ENCODE measurements around the gene ZNRF4.

Gene ZNRF4

GRCh38 chr19:5452594-5453565, 2.3 kb upstream of the ZNRF4 start:
- H3K9me3 Mint-ChIP-seq: peaks cover 9% of the 10 kb centered on the region

GRCh38 chr19:5454743-5455142, 474 bp upstream of the ZNRF4 start:
- Mint-ChIP-seq H3K9me3 (peaks cover 9% of the 10 kb centered on the region), H3K36me3 (ENCODE audit: low read depth) (no peaks in the 10 kb centered on the region), H3K4me3 (no peak overlapping the region), H3K4me1 (ENCODE audit: low read depth) (no peaks in the 10 kb centered on the region), H3K27me3 (ENCODE audit: low read depth) (no peaks in the 10 kb centered on the region), H3K27ac (no peak overlapping the region)

More at GRCh38 chr19:5452594-5453565, 2.3 kb upstream of the ZNRF4 start:
- Mint-ChIP-seq H3K27ac (no peak overlapping the region), H3K27me3 (ENCODE audit: low read depth) (no peaks in the 10 kb centered on the region), H3K4me3 (no peak overlapping the region), H3K4me1 (ENCODE audit: low read depth) (no peaks in the 10 kb centered on the region), H3K36me3 (ENCODE audit: low read depth) (no peaks in the 10 kb centered on the region)

DNA sequence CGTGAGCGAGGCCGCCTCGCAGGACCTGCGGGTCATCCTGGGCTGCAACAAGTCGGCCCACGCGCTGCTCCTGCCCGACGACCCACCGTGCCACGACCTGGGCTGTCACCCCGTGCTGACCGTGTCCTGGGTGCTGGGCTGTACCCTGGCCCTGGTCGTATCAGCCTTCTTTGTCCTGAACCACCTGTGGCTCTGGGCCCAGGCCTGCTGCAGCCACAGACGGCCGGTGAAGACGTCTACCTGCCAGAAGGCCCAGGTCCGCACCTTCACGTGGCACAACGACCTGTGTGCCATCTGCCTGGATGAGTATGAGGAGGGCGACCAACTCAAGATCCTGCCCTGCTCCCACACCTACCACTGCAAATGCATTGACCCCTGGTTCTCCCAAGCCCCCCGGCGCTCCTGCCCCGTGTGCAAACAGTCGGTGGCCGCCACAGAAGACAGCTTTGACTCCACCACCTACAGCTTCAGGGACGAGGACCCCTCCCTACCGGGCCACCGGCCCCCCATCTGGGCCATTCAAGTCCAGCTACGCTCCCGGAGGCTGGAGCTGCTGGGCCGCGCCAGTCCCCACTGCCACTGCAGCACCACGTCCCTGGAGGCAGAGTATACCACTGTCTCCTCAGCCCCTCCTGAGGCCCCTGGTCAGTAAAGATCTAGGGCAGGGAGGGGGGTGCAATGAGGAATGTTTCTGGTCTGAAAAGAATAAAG, 1.1 kb downstream of the ZNRF4 start:
- Mint-ChIP-seq H3K9me3 (peaks cover 9% of the 10 kb centered on the region), H3K36me3 (ENCODE audit: low read depth) (no peaks in the 10 kb centered on the region), H3K4me1 (ENCODE audit: low read depth) (no peaks in the 10 kb centered on the region), H3K27me3 (ENCODE audit: low read depth) (no peaks in the 10 kb centered on the region), H3K4me3 (no peak overlapping the region), H3K27ac (no peak overlapping the region)

- H3K36me3 Mint-ChIP-seq (ENCODE audit: low read depth): no peaks in the 10 kb centered on the region
- no peaks in the 10 kb centered on the region for H3K4me1 Mint-ChIP-seq (ENCODE audit: low read depth)
- H3K4me3 Mint-ChIP-seq: no peak overlapping the region
- H3K9me3 Mint-ChIP-seq: peaks cover 9% of the 10 kb centered on the region
- H3K27me3 Mint-ChIP-seq (ENCODE audit: low read depth): no peaks in the 10 kb centered on the region
- no peak overlapping the region for H3K27ac Mint-ChIP-seq
Measured at GRCh38 chr19:5456841-5457200, 1.6 kb downstream of the ZNRF4 start.

DNA sequence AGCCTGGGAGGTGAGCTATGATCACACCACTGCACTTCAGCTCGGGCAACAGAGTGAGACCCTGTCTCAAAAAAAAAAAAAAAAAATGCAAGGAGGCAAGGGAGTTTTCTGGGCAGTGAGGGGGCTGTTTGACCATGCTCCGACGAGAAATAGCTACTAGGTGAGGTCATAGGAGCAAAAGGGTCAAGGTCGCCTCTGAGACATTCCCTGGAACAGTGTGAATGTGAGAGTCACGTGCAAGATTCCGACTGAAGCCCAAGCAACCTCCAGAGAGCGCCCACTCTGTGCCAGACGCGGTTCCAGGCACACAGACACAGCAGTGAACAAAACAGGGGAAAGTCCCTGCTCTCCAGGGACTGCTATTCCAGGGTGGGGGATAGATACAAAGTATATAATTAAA, 2.5 kb downstream of the ZNRF4 start:
- H3K9me3 Mint-ChIP-seq: peaks cover 9% of the 10 kb centered on the region
- H3K4me3 Mint-ChIP-seq: no peak overlapping the region

DNA sequence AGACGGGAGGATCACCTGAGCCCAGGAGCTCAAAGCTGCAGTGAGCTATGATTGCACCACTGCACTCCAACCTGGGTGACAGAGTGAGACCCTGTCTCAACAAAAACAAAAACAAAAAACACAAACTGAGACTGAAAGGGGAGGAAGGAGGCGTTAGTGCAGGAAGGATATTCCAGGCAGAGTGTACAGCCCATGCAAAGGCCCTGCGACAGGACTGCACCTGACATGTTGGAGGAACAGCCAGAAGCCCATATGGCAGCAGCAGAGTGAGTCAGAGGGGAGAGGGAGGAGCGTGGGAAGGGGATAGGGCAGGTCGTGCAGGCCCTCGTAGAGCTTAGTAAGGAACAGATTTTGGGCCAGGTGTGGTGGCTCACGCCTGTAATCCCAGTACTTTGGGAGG, 3.2 kb downstream of the ZNRF4 start:
- no peak overlapping the region for H3K27ac Mint-ChIP-seq
- H3K9me3 Mint-ChIP-seq: peaks cover 9% of the 10 kb centered on the region
- no peaks in the 10 kb centered on the region for H3K27me3 Mint-ChIP-seq (ENCODE audit: low read depth)
- no peaks in the 10 kb centered on the region for H3K4me1 Mint-ChIP-seq (ENCODE audit: low read depth)
- H3K4me3 Mint-ChIP-seq: no peak overlapping the region
- no peaks in the 10 kb centered on the region for H3K36me3 Mint-ChIP-seq (ENCODE audit: low read depth)

More for the DNA sequence above, 2.5 kb downstream of the ZNRF4 start:
- Mint-ChIP-seq H3K27me3 (ENCODE audit: low read depth) (no peaks in the 10 kb centered on the region), H3K4me1 (ENCODE audit: low read depth) (no peaks in the 10 kb centered on the region), H3K27ac (no peak overlapping the region), H3K36me3 (ENCODE audit: low read depth) (no peaks in the 10 kb centered on the region)

- Mint-ChIP-seq H3K9me3 (peaks cover 3% of the 10 kb centered on the region), H3K27ac (no peak overlapping the region), H3K4me1 (ENCODE audit: low read depth) (no peaks in the 10 kb centered on the region), H3K36me3 (ENCODE audit: low read depth) (no peaks in the 10 kb centered on the region), H3K4me3 (no peak overlapping the region), H3K27me3 (ENCODE audit: low read depth) (no peaks in the 10 kb centered on the region)
Measured at GRCh38 chr19:5459360-5459759, 4.1 kb downstream of the ZNRF4 start.

GRCh38 chr19:5460748-5461147, 5.5 kb downstream of the ZNRF4 start:
- H3K36me3 Mint-ChIP-seq (ENCODE audit: low read depth): no peaks in the 10 kb centered on the region
- no peak overlapping the region for H3K27ac Mint-ChIP-seq
- H3K4me3 Mint-ChIP-seq: no peak overlapping the region
- no peaks in the 10 kb centered on the region for H3K9me3 Mint-ChIP-seq
- no peaks in the 10 kb centered on the region for H3K4me1 Mint-ChIP-seq (ENCODE audit: low read depth)
- peaks cover 3% of the 10 kb centered on the region for H3K27me3 Mint-ChIP-seq (ENCODE audit: low read depth)

GRCh38 chr19:5463959-5464358, 8.7 kb downstream of the ZNRF4 start:
- Mint-ChIP-seq H3K27ac (no peak overlapping the region), H3K4me3 (no peak overlapping the region), H3K27me3 (ENCODE audit: low read depth) (peaks cover 3% of the 10 kb centered on the region), H3K36me3 (ENCODE audit: low read depth) (no peaks in the 10 kb centered on the region), H3K4me1 (ENCODE audit: low read depth) (no peaks in the 10 kb centered on the region), H3K9me3 (no peaks in the 10 kb centered on the region)

- H3K9me3 Mint-ChIP-seq: no peaks in the 10 kb centered on the region
- H3K36me3 Mint-ChIP-seq (ENCODE audit: low read depth): no peaks in the 10 kb centered on the region
- no peak overlapping the region for H3K27ac Mint-ChIP-seq
- no peak overlapping the region for H3K4me3 Mint-ChIP-seq
- H3K4me1 Mint-ChIP-seq (ENCODE audit: low read depth): no peaks in the 10 kb centered on the region
- H3K27me3 Mint-ChIP-seq (ENCODE audit: low read depth): peaks cover 3% of the 10 kb centered on the region
Measured at GRCh38 chr19:5466072-5466471, 10.9 kb downstream of the ZNRF4 start.

DNA sequence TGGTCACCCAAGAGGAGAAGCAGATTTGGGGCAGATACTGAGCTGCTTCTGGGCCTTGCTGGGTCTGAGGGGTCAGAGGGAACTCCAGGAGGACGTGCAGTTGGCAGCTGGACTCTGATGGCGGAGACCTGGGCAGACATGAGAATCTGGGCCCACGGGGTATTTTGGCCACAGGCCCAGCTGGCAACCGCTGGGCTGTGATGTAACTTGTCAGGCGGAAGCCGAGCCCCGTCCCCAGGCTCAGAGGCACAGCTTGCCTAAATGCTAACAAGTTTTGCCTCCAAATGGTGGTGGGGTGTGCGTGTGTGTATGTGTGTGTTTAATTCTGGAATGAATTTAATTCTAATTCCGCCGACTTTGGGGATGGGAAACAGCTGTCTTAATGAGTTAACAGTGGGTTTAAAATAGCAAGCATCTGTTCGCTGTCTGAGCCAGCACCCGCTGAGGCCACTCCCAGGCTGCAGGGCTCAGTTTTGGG, 11.6 kb downstream of the ZNRF4 start:
- H3K36me3 Mint-ChIP-seq (ENCODE audit: low read depth): no peaks in the 10 kb centered on the region
- peaks cover 3% of the 10 kb centered on the region for H3K27me3 Mint-ChIP-seq (ENCODE audit: low read depth)
- no peak overlapping the region for H3K4me3 Mint-ChIP-seq
- H3K4me1 Mint-ChIP-seq (ENCODE audit: low read depth): no peaks in the 10 kb centered on the region
- H3K27ac Mint-ChIP-seq: no peak overlapping the region
- no peaks in the 10 kb centered on the region for H3K9me3 Mint-ChIP-seq

DNA sequence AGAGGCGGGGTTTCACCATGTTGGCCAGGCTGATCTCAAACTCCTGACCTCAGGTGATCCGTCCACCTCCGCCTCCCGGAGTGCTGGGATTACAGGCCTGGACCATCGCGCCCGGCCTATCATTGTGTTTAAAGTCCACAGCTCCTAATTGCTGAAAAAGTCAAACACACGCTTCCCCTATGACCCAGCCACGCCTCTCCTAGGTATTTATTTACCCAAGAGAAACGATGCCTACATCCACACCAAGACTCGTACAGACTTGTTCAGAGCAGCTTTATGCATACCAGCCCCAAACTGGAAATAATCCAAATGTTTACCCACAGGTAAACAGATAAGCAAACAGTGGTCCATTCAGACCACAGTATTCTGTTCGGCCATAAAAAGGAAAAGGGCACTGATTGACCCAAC, 15.1 kb downstream of the ZNRF4 start:
- Mint-ChIP-seq H3K36me3 (ENCODE audit: low read depth) (no peaks in the 10 kb centered on the region), H3K27me3 (ENCODE audit: low read depth) (peaks cover 2% of the 10 kb centered on the region), H3K4me3 (no peak overlapping the region), H3K4me1 (ENCODE audit: low read depth) (no peaks in the 10 kb centered on the region), H3K27ac (no peak overlapping the region), H3K9me3 (no peaks in the 10 kb centered on the region)

DNA sequence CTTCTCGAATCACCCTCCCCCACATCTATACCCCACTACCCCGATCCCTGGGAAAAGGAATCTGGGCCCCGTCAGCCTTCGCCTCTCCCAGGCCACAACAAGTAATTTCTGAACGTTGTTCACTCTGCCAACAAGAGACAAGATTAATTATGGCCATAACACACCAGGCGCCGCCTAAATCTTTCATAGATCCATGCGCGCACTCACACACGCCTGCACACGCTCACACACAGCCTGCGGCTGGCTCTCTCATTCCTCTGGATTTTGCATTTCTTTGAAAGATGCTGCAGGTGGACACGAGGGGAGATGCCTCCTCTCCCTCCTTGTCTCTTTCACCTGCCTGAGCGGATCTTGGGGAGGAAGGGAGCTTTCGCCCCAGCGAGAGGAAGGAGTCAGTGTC, 17.1 kb downstream of the ZNRF4 start:
- no peaks in the 10 kb centered on the region for H3K27me3 Mint-ChIP-seq (ENCODE audit: low read depth)
- no peaks in the 10 kb centered on the region for H3K4me1 Mint-ChIP-seq (ENCODE audit: low read depth)
- H3K4me3 Mint-ChIP-seq: no peak overlapping the region
- H3K27ac Mint-ChIP-seq: no peak overlapping the region
- H3K36me3 Mint-ChIP-seq (ENCODE audit: low read depth): no peaks in the 10 kb centered on the region
- H3K9me3 Mint-ChIP-seq: no peaks in the 10 kb centered on the region

DNA sequence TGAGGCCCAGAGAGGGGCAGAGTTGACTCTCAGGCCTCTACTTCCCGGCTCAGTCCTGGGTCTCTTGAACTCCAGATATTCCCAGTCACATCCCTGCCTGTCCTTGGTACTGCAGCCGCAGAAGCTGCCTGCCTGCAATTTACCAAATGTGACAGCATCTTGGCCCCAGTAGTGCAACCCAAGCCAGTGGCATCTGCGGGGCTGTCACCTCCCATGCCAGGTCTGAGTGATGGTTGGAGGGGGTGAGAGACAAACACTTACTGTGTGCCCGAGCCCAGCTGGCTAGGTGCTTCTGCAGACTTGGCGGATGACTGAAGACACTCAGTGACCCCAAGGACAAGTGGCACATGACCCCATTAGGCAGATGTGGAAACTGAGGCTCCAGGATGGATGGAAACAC, 18.4 kb downstream of the ZNRF4 start:
- peaks cover 4% of the 10 kb centered on the region for H3K27me3 Mint-ChIP-seq (ENCODE audit: low read depth)
- H3K27ac Mint-ChIP-seq: no peak overlapping the region
- no peak overlapping the region for H3K4me3 Mint-ChIP-seq
- no peaks in the 10 kb centered on the region for H3K4me1 Mint-ChIP-seq (ENCODE audit: low read depth)
- H3K36me3 Mint-ChIP-seq (ENCODE audit: low read depth): no peaks in the 10 kb centered on the region
- no peaks in the 10 kb centered on the region for H3K9me3 Mint-ChIP-seq

Measured in T-helper 1 cell treated with Interleukin-12 subunit alpha and Interleukin-12 subunit beta and Interleukin-4 antibody, amounts not matched to agents 30 μg/mL and 1 μg/mL, for 36 hours (primary cell).